Endometrial microvascular endothelial cells (primary cell): Measurements from ENCODE around the gene ALKBH6. TPM values are rescaled to one million over a fixed set of nuclear protein-coding genes. Genes with fewer than 3 reads are reported as not detected.

ENCODE experiments used
- in situ Hi-C: cut with HindIII; loops from 2 replicates; pipeline ENCODE4 v1.10.0; 2017; ENCODE audit warnings: low sequenced_read_pairs, low pct_unique_long_range_greater_than_20kb; ENCODE audit errors: inconsistent ontology term
- total RNA-seq: library from RNA; depleted of rRNA; stranded (reverse); fragments of >200 nt; gene quantifications from one replicate; pipeline ENCODE4 v1.2.3, GENCODE V29; 2015; ENCODE audit errors: inconsistent ontology term

Gene ALKBH6
- total RNA-seq, 1 donor from 2014 or later, result 36.1 TPM

- in situ Hi-C loops, result no loop called here
Observed at GRCh38 chr19:35977446-35978222, 36.4 kb downstream of the ALKBH6 start.

- in situ Hi-C loops, result no loop called here
Observed at GRCh38 chr19:35975608-35976214, 38.3 kb downstream of the ALKBH6 start.

GRCh38 chr19:35973487-35973886, 40.5 kb downstream of the ALKBH6 start:
- in situ Hi-C loops, result no loop called here

GRCh38 chr19:35966771-35967170, 47.2 kb downstream of the ALKBH6 start:
- in situ Hi-C loops, result no loop called here

- in situ Hi-C loops, result no loop called here
Observed at GRCh38 chr19:35963514-35963913, 50.5 kb downstream of the ALKBH6 start.

DNA sequence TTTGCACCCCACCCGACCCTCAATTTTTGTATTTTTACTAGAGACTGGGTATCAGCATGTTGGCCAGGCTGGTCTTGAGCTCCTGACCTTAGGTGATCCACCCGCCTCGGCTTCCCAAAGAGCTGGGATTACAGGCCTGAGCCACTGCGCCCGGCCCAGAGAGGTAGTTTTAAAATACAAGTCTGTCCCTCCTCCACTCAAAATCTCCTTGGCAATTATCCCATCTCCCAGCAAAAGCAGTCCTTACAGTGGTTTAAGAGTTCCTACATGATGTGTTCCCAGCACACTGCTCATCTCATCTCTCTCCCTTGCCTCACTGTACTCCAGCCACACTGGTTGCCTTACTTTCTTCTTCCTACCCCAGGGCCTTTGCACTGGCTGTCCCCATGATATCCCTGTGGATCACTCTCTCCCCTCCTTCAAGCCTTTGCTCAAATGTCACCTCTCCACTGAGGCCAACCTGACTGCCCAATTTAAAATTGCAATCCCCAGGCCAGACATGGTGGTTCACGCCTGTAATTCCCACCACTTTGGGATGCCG, 53.5 kb downstream of the ALKBH6 start:
- in situ Hi-C loops, result no loop called here

- in situ Hi-C loops, result no loop called here
Observed at GRCh38 chr19:35959968-35960320, 54.1 kb downstream of the ALKBH6 start.

Other genes with a start within 250 kb of the ALKBH6 start
- gene ARHGAP33, start 238.6 kb downstream of the ALKBH6 start, total RNA-seq, result 0.19 TPM
- gene PRODH2, start 201.4 kb downstream of the ALKBH6 start, total RNA-seq, result not detected
- gene NPHS1, start 161.7 kb downstream of the ALKBH6 start, total RNA-seq, result not detected
- gene KIRREL2, start 157.3 kb downstream of the ALKBH6 start, total RNA-seq, result not detected
- gene APLP1, start 145.6 kb downstream of the ALKBH6 start, total RNA-seq, result 9.4 TPM
- 6.6 TPM for gene NFKBID, start 113.7 kb downstream of the ALKBH6 start, total RNA-seq
- gene HCST, start 111.7 kb downstream of the ALKBH6 start, total RNA-seq, result not detected
- not detected for gene TYROBP, start 105.9 kb downstream of the ALKBH6 start, total RNA-seq
- 2.5 TPM for gene LRFN3, start 77.8 kb downstream of the ALKBH6 start, total RNA-seq
- gene SDHAF1, start 19.0 kb downstream of the ALKBH6 start, total RNA-seq, result 17.0 TPM
- gene SYNE4, start 5.4 kb downstream of the ALKBH6 start, total RNA-seq, result not detected
- gene CLIP3, start 18.7 kb upstream of the ALKBH6 start, total RNA-seq, result 5.9 TPM
- 5.4 TPM for gene THAP8, start 40.1 kb upstream of the ALKBH6 start, total RNA-seq
- gene WDR62, start 40.7 kb upstream of the ALKBH6 start, total RNA-seq, result 11.5 TPM
- gene OVOL3, start 96.9 kb upstream of the ALKBH6 start, total RNA-seq, result not detected
- gene POLR2I, start 100.7 kb upstream of the ALKBH6 start, total RNA-seq, result 27.1 TPM
- gene TBCB, start 101.3 kb upstream of the ALKBH6 start, total RNA-seq, result 235 TPM
- 169 TPM for gene CAPNS1, start 125.9 kb upstream of the ALKBH6 start, total RNA-seq
- 23.4 TPM for gene COX7A1, start 138.2 kb upstream of the ALKBH6 start, total RNA-seq
- 4.9 TPM for gene ZNF565, start 200.5 kb upstream of the ALKBH6 start, total RNA-seq
- 60.9 TPM for gene ZNF146, start 200.9 kb upstream of the ALKBH6 start, total RNA-seq